ENCODE measurements around the gene BTBD2. TPM values are rescaled to one million over a fixed set of nuclear protein-coding genes. Genes with fewer than 3 reads are reported as not detected.
"Not testable (repeated sequence)": the region's sequence is repeated elsewhere in the genome, so short reads cannot be mapped to it uniquely, and the experiment has no call there.

BTBD2 gene
- total and polyA plus RNA-seq, 2 donors (not counting 1 experiment from before 2014, with no cell fraction given): 75.2 to 85.6 TPM

- DNase-seq (peak; percentile 78), ATAC-seq (ENCODE audit: low read depth) (peak; percentile 60)
- ChIA-PET CTCF (no interaction called here), POLR2A (interaction anchor here (0.6 to 2.6 kb wide), 5 partner anchors 16 to 178 kb away, joined by 3 to 11 read pairs (median 10); partner anchors contain the start of gene MKNK2)
- H2AFZ ChIP-seq (ENCODE audit: insufficient read depth, low read depth, low read length, poor library complexity, severe bottlenecking): no peak overlapping the region
- H3K4me2 ChIP-seq (replicated peaks; ENCODE audit: low read depth, low read length, poor library complexity, severe bottlenecking): peak overlapping the region; percentile 6
- Mint-ChIP-seq H3K4me1 (peaks cover 36% of the 10 kb centered on the region), H3K9me3 (ENCODE audit: insufficient read depth) (no peaks in the 10 kb centered on the region), H3K27ac (peak overlapping the region; percentile 37), H3K27me3 (no peaks in the 10 kb centered on the region), H3K4me3 (no peak overlapping the region)
- H3K27me3 ChIP-seq (replicated peaks in 1 of 4; ENCODE audit: control extremely low read depth in 1 of 4, control insufficient read depth in 3 of 4, insufficient read depth in 4 of 4, low read length in 3 of 4): no peaks in the 10 kb centered on the region
- peaks cover 0 to 22% (median 5%) of the 10 kb centered on the region in 3 donors for H3K9me3 ChIP-seq (ENCODE audit: control extremely low read depth in 1 of 3, control insufficient read depth in 2 of 3, insufficient read depth in 1 of 3, low read length in 2 of 3)
- H3K9ac ChIP-seq (ENCODE audit: low read length): no peak overlapping the region
- no peak overlapping the region for H3K4me3 ChIP-seq (ENCODE audit: control extremely low read depth in 1 of 5, extremely low read depth in 1 of 5, insufficient read depth in 1 of 5, low read depth in 2 of 5, low read length in 4 of 5)
- H3K36me3 ChIP-seq (replicated peaks in 1 of 2; ENCODE audit: control extremely low read depth in 1 of 2, control insufficient read depth in 1 of 2, extremely low read depth in 1 of 2, insufficient read depth in 2 of 2, low read length in 1 of 2): peaks cover 0 to 23% of the 10 kb centered on the region in 2 experiments
- peaks cover 35% of the 10 kb centered on the region for H4K20me1 ChIP-seq (ENCODE audit: control insufficient read depth, insufficient read depth, low read length, poor library complexity, severe bottlenecking)
- no peak overlapping the region for H3K27ac ChIP-seq (ENCODE audit: low read length in 2 of 2)
- H3K4me1 ChIP-seq (ENCODE audit: control insufficient read depth in 2 of 2, insufficient read depth in 2 of 2, low read length in 2 of 2): peaks cover 17 to 37% of the 10 kb centered on the region in 2 donors
- intact Hi-C loops (cut with micrococcal nuclease): loop anchor here (2.0 kb wide), 1 partner anchor 16 kb away; the partner anchor contains the start of gene MKNK2
- TF ChIP-seq CTCF (IDR thresholded peaks at IDR 0.05) (no peak), EZH2 (IDR thresholded peaks at IDR 0.05; ENCODE audit: borderline replicate concordance, insufficient read depth, low read depth, low read length, poor library complexity, severe bottlenecking) (no peak)
- peaks cover 2% of the 10 kb centered on the region for H3K79me2 ChIP-seq (ENCODE audit: control insufficient read depth, insufficient read depth, low read length)
- WGBS (ENCODE audit: insufficient coverage): 51% methylated on average over 32 of the region's 34 CpGs
Observed at GRCh38 chr19:2034729-2035589, 19.4 kb upstream of the BTBD2 start.

GRCh38 chr19:2034253-2034652 is 18.7 kb upstream of the BTBD2 start:
- POLR2A ChIA-PET: interaction anchor here (0.6 to 2.6 kb wide), 3 partner anchors 17 to 177 kb away, joined by 4 to 11 read pairs (median 10); partner anchors contain the start of gene MKNK2
- peaks cover 34% of the 10 kb centered on the region for H3K4me1 Mint-ChIP-seq

More at GRCh38 chr19:2034253-2034652, 18.7 kb upstream of the BTBD2 start:
- not testable (repeated sequence) for H3K4me3 ChIP-seq (ENCODE audit: control extremely low read depth in 1 of 5, extremely low read depth in 1 of 5, insufficient read depth in 1 of 5, low read depth in 2 of 5, low read length in 4 of 5); H3K27ac ChIP-seq (ENCODE audit: low read length in 2 of 2); H3K27ac Mint-ChIP-seq; H3K4me2 ChIP-seq (replicated peaks; ENCODE audit: low read depth, low read length, poor library complexity, severe bottlenecking); H3K27me3 Mint-ChIP-seq; H3K4me3 Mint-ChIP-seq; H3K9ac ChIP-seq (ENCODE audit: low read length); H2AFZ ChIP-seq (ENCODE audit: insufficient read depth, low read depth, low read length, poor library complexity, severe bottlenecking); H3K79me2 ChIP-seq (ENCODE audit: control insufficient read depth, insufficient read depth, low read length); DNase-seq; ATAC-seq (ENCODE audit: low read depth); H3K27me3 ChIP-seq (replicated peaks in 1 of 4; ENCODE audit: control extremely low read depth in 1 of 4, control insufficient read depth in 3 of 4, insufficient read depth in 4 of 4, low read length in 3 of 4); H3K9me3 Mint-ChIP-seq (ENCODE audit: insufficient read depth)
- intact Hi-C loops (cut with micrococcal nuclease): loop anchor here (2.0 kb wide), 1 partner anchor 17 kb away; the partner anchor contains the start of gene MKNK2
- peaks cover 0 to 16% of the 10 kb centered on the region in 2 experiments for H3K36me3 ChIP-seq (replicated peaks in 1 of 2; ENCODE audit: control extremely low read depth in 1 of 2, control insufficient read depth in 1 of 2, extremely low read depth in 1 of 2, insufficient read depth in 2 of 2, low read length in 1 of 2)
- WGBS (ENCODE audit: insufficient coverage): 96% methylated on average over 14 of the region's 15 CpGs
- H3K4me1 ChIP-seq (ENCODE audit: control insufficient read depth in 2 of 2, insufficient read depth in 2 of 2, low read length in 2 of 2): peaks cover 17 to 37% of the 10 kb centered on the region in 2 donors
- peaks cover 0 to 22% (median 5%) of the 10 kb centered on the region in 3 donors for H3K9me3 ChIP-seq (ENCODE audit: control extremely low read depth in 1 of 3, control insufficient read depth in 2 of 3, insufficient read depth in 1 of 3, low read length in 2 of 3)
- H4K20me1 ChIP-seq (ENCODE audit: control insufficient read depth, insufficient read depth, low read length, poor library complexity, severe bottlenecking): peaks cover 28% of the 10 kb centered on the region
- CTCF ChIA-PET: interaction anchor here (1.9 kb wide), 1 partner anchor 15 kb away, joined by 11 read pairs; no protein-coding TSS in a partner anchor

All from B cell (primary cell).